Testis (tissue), 2 donors: ENCODE measurements around the gene SIGLEC1.

Source experiments
- POLR2A ChIP-seq: fragments of 450-650 bp; IDR thresholded peaks from one replicate; pipeline ENCODE4 v1.6.1; 2017; ENCODE audit warnings: antibody characterized with exemption, mild to moderate bottlenecking, moderate library complexity
- TF ChIP-seq, protein P1 (sequence below), 3 experiments: fragments of 450-650 bp in 2 of 3; fragments of 200-600 bp in 1 of 3; sonication (generic) in 1 of 3; IDR thresholded peaks; one replicate each; pipeline ENCODE4 v1.5.1; 2016 to 2019; ENCODE audit warnings: antibody characterized with exemption in 3 of 3, mild to moderate bottlenecking in 2 of 3, moderate library complexity in 1 of 3

DNA sequence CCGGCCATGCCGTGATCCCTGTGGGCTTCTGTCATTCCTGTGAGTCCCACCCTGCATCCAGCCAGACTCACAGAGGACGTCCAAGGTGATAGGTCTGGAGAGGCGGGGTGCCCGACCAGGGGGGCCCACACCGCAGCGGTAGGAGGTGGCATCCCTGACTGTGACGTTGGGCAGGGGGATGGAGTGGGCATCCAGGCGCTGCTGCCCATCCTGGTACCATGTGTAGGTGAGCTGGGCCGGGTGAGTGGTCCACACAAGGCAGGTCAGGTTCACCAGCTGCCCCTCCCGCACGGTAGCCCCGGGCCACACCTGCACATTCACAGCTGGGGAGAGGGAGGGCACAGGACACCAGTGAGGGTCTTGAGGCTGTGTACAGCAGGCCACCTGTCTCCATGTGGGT is 19.0 kb downstream of the SIGLEC1 start:
- TF ChIP-seq, protein P1, sequence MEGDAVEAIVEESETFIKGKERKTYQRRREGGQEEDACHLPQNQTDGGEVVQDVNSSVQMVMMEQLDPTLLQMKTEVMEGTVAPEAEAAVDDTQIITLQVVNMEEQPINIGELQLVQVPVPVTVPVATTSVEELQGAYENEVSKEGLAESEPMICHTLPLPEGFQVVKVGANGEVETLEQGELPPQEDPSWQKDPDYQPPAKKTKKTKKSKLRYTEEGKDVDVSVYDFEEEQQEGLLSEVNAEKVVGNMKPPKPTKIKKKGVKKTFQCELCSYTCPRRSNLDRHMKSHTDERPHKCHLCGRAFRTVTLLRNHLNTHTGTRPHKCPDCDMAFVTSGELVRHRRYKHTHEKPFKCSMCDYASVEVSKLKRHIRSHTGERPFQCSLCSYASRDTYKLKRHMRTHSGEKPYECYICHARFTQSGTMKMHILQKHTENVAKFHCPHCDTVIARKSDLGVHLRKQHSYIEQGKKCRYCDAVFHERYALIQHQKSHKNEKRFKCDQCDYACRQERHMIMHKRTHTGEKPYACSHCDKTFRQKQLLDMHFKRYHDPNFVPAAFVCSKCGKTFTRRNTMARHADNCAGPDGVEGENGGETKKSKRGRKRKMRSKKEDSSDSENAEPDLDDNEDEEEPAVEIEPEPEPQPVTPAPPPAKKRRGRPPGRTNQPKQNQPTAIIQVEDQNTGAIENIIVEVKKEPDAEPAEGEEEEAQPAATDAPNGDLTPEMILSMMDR (IDR thresholded peaks at IDR 0.05) = no peak
- no peak for TF ChIP-seq POLR2A
